H9 (cell line): ENCODE results near the gene ABCA7. TPM values are rescaled to one million over a fixed set of nuclear protein-coding genes. Genes with fewer than 3 reads are reported as not detected.

Source experiments
- DNase-seq: peaks from one replicate; pipeline ENCODE4 v3.0.0-alpha.2; 2017
- H2AFZ ChIP-seq: one replicate; pipeline ENCODE4 v1.6.1; 2013; ENCODE audit warnings: mild to moderate bottlenecking, low read length, control low read depth, moderate library complexity
- H2AK5ac ChIP-seq: 2 replicates; pipeline ENCODE4 v1.6.1; 2013; ENCODE audit warnings: low read length, control low read depth, mixed read lengths; ENCODE audit not compliant: insufficient read length
- H2BK120ac ChIP-seq: one replicate; pipeline ENCODE4 v1.6.1; 2013; ENCODE audit warnings: low read depth, mild to moderate bottlenecking, low read length, control low read depth, inconsistent platforms; ENCODE audit not compliant: poor library complexity, severe bottlenecking
- H2BK12ac ChIP-seq: 2 replicates; pipeline ENCODE4 v1.6.1; 2013; ENCODE audit warnings: low read length, control low read depth, mixed read lengths, low read depth; ENCODE audit not compliant: insufficient read length
- H2BK15ac ChIP-seq: 2 replicates; pipeline ENCODE4 v1.6.1; 2013; ENCODE audit warnings: low read depth, low read length, control low read depth
- H2BK20ac ChIP-seq: one replicate; pipeline ENCODE4 v1.6.1; 2013; ENCODE audit warnings: low read depth, mild to moderate bottlenecking, low read length, control low read depth, inconsistent platforms; ENCODE audit not compliant: poor library complexity, severe bottlenecking
- H2BK5ac ChIP-seq: 2 replicates; pipeline ENCODE4 v1.6.1; 2013; ENCODE audit warnings: low read length, control low read depth, mixed read lengths; ENCODE audit not compliant: insufficient read length
- H3K14ac ChIP-seq: 2 replicates; pipeline ENCODE4 v1.6.1; 2013; ENCODE audit warnings: low read length, control low read depth; ENCODE audit not compliant: insufficient read depth
- H3K18ac ChIP-seq: 2 replicates; pipeline ENCODE4 v1.6.1; 2013; ENCODE audit warnings: low read depth, mild to moderate bottlenecking, mixed read lengths, low read length, control low read depth; ENCODE audit not compliant: insufficient read length
- H3K23ac ChIP-seq: 2 replicates; pipeline ENCODE4 v1.6.1; 2013; ENCODE audit warnings: low read length, control low read depth, mixed read lengths, low read depth; ENCODE audit not compliant: insufficient read length
- H3K23me2 ChIP-seq: 2 replicates; pipeline ENCODE4 v1.6.1; 2013; ENCODE audit warnings: low read depth, mild to moderate bottlenecking, mixed read lengths, low read length, control low read depth; ENCODE audit not compliant: insufficient read length, poor library complexity, severe bottlenecking
- H3K27ac ChIP-seq: 2 replicates; pipeline ENCODE4 v1.5.1; 2013; ENCODE audit warnings: low read length, control low read depth, mixed read lengths, low read depth; ENCODE audit not compliant: insufficient read length
- H3K27me3 ChIP-seq: 2 replicates; pipeline ENCODE4 v1.6.1; 2013; ENCODE audit warnings: low read length, control low read depth, inconsistent platforms; ENCODE audit not compliant: insufficient read depth
- H3K4ac ChIP-seq: 2 replicates; pipeline ENCODE4 v1.6.1; 2013; ENCODE audit warnings: low read depth, mild to moderate bottlenecking, control low read depth, inconsistent platforms, low read length, moderate library complexity
- H3K4me1 ChIP-seq: 2 replicates; pipeline ENCODE4 v1.6.1; 2013; ENCODE audit warnings: low read length, control low read depth, inconsistent platforms; ENCODE audit not compliant: insufficient read depth
- H3K4me2 ChIP-seq: 2 replicates; pipeline ENCODE4 v1.6.1; 2013; ENCODE audit warnings: low read length, control low read depth, mixed read lengths; ENCODE audit not compliant: insufficient read length, insufficient read depth
- H3K56ac ChIP-seq: 2 replicates; pipeline ENCODE4 v1.6.1; 2013; ENCODE audit warnings: low read depth, mild to moderate bottlenecking, mixed read lengths, low read length, control low read depth; ENCODE audit not compliant: insufficient read length
- H3K79me1 ChIP-seq: 2 replicates; pipeline ENCODE4 v1.6.1; 2013; ENCODE audit warnings: low read depth, mild to moderate bottlenecking, moderate library complexity, low read length, control low read depth, inconsistent platforms; ENCODE audit not compliant: insufficient read depth, poor library complexity, severe bottlenecking
- H3K79me2 ChIP-seq: 2 replicates; pipeline ENCODE4 v1.6.1; 2013; ENCODE audit warnings: low read length, control low read depth, inconsistent platforms; ENCODE audit not compliant: insufficient read depth
- H3K9ac ChIP-seq: 2 replicates; pipeline ENCODE4 v1.6.1; 2013; ENCODE audit warnings: low read length, control low read depth, mixed read lengths; ENCODE audit not compliant: insufficient read length; ENCODE audit errors: extremely low read depth
- H3K9me3 ChIP-seq: one replicate; pipeline ENCODE4 v1.6.1; 2013; ENCODE audit warnings: low read depth, low read length, inconsistent platforms; ENCODE audit not compliant: control insufficient read depth
- H3T11ph ChIP-seq: one replicate; pipeline ENCODE4 v1.6.1; 2013; ENCODE audit warnings: mild to moderate bottlenecking, low read length, control low read depth, inconsistent platforms
- H4K20me1 ChIP-seq: one replicate; pipeline ENCODE4 v1.6.1; 2013; ENCODE audit not compliant: control insufficient read depth, insufficient read length, insufficient read depth
- H4K5ac ChIP-seq: 2 replicates; pipeline ENCODE4 v1.6.1; 2013; ENCODE audit warnings: low read depth, mild to moderate bottlenecking, mixed read lengths, low read length, control low read depth; ENCODE audit not compliant: insufficient read length
- H4K8ac ChIP-seq: replicated peaks from 2 replicates; pipeline ENCODE4 v1.6.1; 2013; ENCODE audit warnings: low read length, control low read depth, mixed read lengths, low read depth; ENCODE audit not compliant: insufficient read length
- H4K91ac ChIP-seq: 2 replicates; pipeline ENCODE4 v1.6.1; 2013; ENCODE audit warnings: low read depth, mild to moderate bottlenecking, moderate library complexity, mixed read lengths, low read length, control low read depth; ENCODE audit not compliant: insufficient read length
- H3K27ac Mint-ChIP-seq, 3 experiments: 2 replicates in 2 of 3; 3 replicates in 1 of 3; pipeline ENCODE4 v1.8.0; 2020 to 2021; ENCODE audit warnings: mixed read lengths in 3 of 3, mild to moderate bottlenecking in 1 of 3, moderate library complexity in 1 of 3
- H3K27me3 Mint-ChIP-seq: 2 replicates; pipeline ENCODE4 v1.8.0; 2021; ENCODE audit warnings: low read depth, mild to moderate bottlenecking, moderate library complexity, mixed read lengths
- H3K36me3 Mint-ChIP-seq, 3 experiments: 2 replicates in 2 of 3; 3 replicates in 1 of 3; pipeline ENCODE4 v1.8.0; 2020 to 2021; ENCODE audit warnings: low read depth in 3 of 3, mixed read lengths in 3 of 3; ENCODE audit not compliant: insufficient read depth in 1 of 3
- H3K4me1 Mint-ChIP-seq, 2 experiments: 2 replicates each; pipeline ENCODE4 v1.8.0; 2020; ENCODE audit warnings: mixed read lengths in 2 of 2
- H3K4me3 Mint-ChIP-seq, 2 experiments: 2 replicates in 1 of 2; 3 replicates in 1 of 2; pipeline ENCODE4 v1.8.0; 2020 to 2021; ENCODE audit warnings: mild to moderate bottlenecking in 2 of 2, mixed read lengths in 2 of 2, moderate library complexity in 1 of 2
- H3K9me3 Mint-ChIP-seq, 2 experiments: 2 replicates in 1 of 2; 3 replicates in 1 of 2; pipeline ENCODE4 v1.8.0; 2020; ENCODE audit warnings: mild to moderate bottlenecking in 2 of 2, mixed read lengths in 2 of 2, moderate library complexity in 1 of 2
- WGBS: extraction: QIAGEN DNeasy Blood & Tissue Kit; methylation state at CpG from one replicate; pipeline ENCODE4 v1.1.7; 2013; ENCODE audit warnings: missing lambda C conversion rate, low lambda C conversion rate, mixed read lengths; ENCODE audit not compliant: insufficient read length; ENCODE audit errors: extremely low coverage; 5-methylcytosine and 5-hydroxymethylcytosine counted together
- total RNA-seq: library from RNA; stranded (reverse); gene quantifications from 2 replicates; pipeline ENCODE4 v1.2.1, GENCODE V29; 2021
- TF ChIP-seq, protein P1 (sequence below): fragments of 200-600 bp; sonication (generic); conservative IDR thresholded peaks from 3 replicates; pipeline ENCODE4 v1.8.0; 2021; ENCODE audit warnings: antibody characterized with exemption, mild to moderate bottlenecking

ABCA7 gene
- total RNA-seq, 1 experiment from 2014 or later, result 34.6 TPM

DNA sequence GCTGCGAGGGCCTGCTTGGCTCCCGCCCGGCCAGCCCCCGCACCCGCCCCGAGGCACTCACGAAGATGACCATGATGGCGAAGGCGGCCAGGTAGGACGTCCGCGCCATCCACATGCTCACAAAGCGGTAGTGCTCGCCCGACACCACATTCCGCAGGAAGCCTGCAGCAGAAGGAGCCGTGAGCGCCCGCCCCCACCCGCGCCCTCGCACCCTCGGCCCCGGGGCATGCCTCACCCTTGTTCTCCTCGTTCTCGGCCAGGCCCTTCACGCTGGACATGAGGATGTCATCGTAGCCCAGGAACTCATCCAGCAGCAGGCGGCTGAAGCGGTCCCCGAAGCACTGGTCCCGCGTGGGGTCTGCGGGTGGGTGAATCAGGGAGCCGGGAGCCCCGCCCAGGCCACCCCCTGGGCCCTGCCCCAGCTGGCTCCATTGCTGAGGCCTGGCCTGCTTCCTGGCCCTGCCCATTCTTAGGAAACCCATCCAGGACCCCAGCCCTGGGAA lies 28.0 kb upstream of the ABCA7 start:
- no peak overlapping the region for H3K4me2 ChIP-seq
- Mint-ChIP-seq H3K27me3 (peaks cover under 1% of the 10 kb centered on the region; the same call in 1 of the 2 replicates), H3K9me3 (no peaks in the 10 kb centered on the region), H3K4me3 (no peak overlapping the region), H3K27ac (no peak overlapping the region), H3K36me3 (peaks cover 2 to 19% (median 16%) of the 10 kb centered on the region in 3 experiments; a peak in 6 of 7 replicates), H3K4me1 (peaks cover 7 to 11% of the 10 kb centered on the region in 2 experiments)
- no CpG with 5 or more reads among the region's 36 CpGs for WGBS
- no peak overlapping the region for H3K56ac ChIP-seq
- H2BK15ac ChIP-seq, result no peak overlapping the region
- DNase-seq, result no peak
- peaks cover 2% of the 10 kb centered on the region for H3K79me1 ChIP-seq
- no peak overlapping the region for H2BK20ac ChIP-seq
- H4K20me1 ChIP-seq, result no peaks in the 10 kb centered on the region
- no peak overlapping the region for H2BK5ac ChIP-seq
- no peak overlapping the region for H3K14ac ChIP-seq
- H4K5ac ChIP-seq, result no peak overlapping the region
- no peak overlapping the region for H3K27ac ChIP-seq
- H3K79me2 ChIP-seq, result peaks cover 12% of the 10 kb centered on the region; the same call in 1 of the 2 replicates
- no peak overlapping the region for H3K23ac ChIP-seq
- no peak overlapping the region for H3K4ac ChIP-seq
- no peak overlapping the region for H3K18ac ChIP-seq
- H3T11ph ChIP-seq, result no peak overlapping the region
- no peaks in the 10 kb centered on the region for H3K27me3 ChIP-seq
- H3K4me1 ChIP-seq, result no peaks in the 10 kb centered on the region
- H3K9me3 ChIP-seq, result no peaks in the 10 kb centered on the region
- H2AFZ ChIP-seq, result no peak overlapping the region
- no peak overlapping the region for H2AK5ac ChIP-seq
- H4K91ac ChIP-seq, result no peak overlapping the region
- TF ChIP-seq, protein P1, sequence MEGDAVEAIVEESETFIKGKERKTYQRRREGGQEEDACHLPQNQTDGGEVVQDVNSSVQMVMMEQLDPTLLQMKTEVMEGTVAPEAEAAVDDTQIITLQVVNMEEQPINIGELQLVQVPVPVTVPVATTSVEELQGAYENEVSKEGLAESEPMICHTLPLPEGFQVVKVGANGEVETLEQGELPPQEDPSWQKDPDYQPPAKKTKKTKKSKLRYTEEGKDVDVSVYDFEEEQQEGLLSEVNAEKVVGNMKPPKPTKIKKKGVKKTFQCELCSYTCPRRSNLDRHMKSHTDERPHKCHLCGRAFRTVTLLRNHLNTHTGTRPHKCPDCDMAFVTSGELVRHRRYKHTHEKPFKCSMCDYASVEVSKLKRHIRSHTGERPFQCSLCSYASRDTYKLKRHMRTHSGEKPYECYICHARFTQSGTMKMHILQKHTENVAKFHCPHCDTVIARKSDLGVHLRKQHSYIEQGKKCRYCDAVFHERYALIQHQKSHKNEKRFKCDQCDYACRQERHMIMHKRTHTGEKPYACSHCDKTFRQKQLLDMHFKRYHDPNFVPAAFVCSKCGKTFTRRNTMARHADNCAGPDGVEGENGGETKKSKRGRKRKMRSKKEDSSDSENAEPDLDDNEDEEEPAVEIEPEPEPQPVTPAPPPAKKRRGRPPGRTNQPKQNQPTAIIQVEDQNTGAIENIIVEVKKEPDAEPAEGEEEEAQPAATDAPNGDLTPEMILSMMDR, result no peak
- H2BK120ac ChIP-seq, result no peak overlapping the region
- no peak overlapping the region for H2BK12ac ChIP-seq
- H3K9ac ChIP-seq, result no peak overlapping the region
- no peaks in the 10 kb centered on the region for H3K23me2 ChIP-seq
- no peak overlapping the region for H4K8ac ChIP-seq
